Mesothelial cell of epicardium (in vitro differentiated cells): Measurements from ENCODE around the gene PDE3B. TPM values are rescaled to one million over a fixed set of nuclear protein-coding genes. Genes with fewer than 3 reads are reported as not detected.
"Not testable (repeated sequence)": the region's sequence is repeated elsewhere in the genome, so short reads cannot be mapped to it uniquely, and the experiment has no call there.

Experiments used
- DNase-seq, 2 experiments: peaks; one replicate each; pipeline ENCODE4 v3.0.0; 2021; ENCODE audit warnings: low spot score in 2 of 2; ENCODE audit not compliant: unreplicated experiment in 2 of 2
- H3K27ac Mint-ChIP-seq: 2 replicates; pipeline ENCODE4 v1.8.0; 2021; ENCODE audit warnings: mixed read lengths
- H3K27me3 Mint-ChIP-seq: 2 replicates; pipeline ENCODE4 v1.8.0; 2021; ENCODE audit warnings: low read depth, mixed read lengths
- H3K36me3 Mint-ChIP-seq: 2 replicates; pipeline ENCODE4 v1.8.0; 2021; ENCODE audit warnings: mixed read lengths
- H3K4me1 Mint-ChIP-seq: 2 replicates; pipeline ENCODE4 v1.8.0; 2021; ENCODE audit warnings: mixed read lengths
- H3K4me3 Mint-ChIP-seq: 2 replicates; pipeline ENCODE4 v1.8.0; 2021; ENCODE audit warnings: mild to moderate bottlenecking, moderate library complexity, mixed read lengths
- H3K9me3 Mint-ChIP-seq: 2 replicates; pipeline ENCODE4 v1.8.0; 2021; ENCODE audit warnings: mixed read lengths
- CTCF ChIP-seq: fragments of 200-600 bp; sonication (generic); IDR thresholded peaks from one replicate; pipeline ENCODE4 v1.5.0; 2021; ENCODE audit warnings: antibody characterized with exemption; ENCODE audit not compliant: unreplicated experiment
- total RNA-seq: library from RNA; stranded (reverse); gene quantifications from 3 replicates; pipeline ENCODE4 v1.2.1, GENCODE V29; 2021

The PDE3B gene
- total RNA-seq, 1 donor from 2014 or later = 12.3 TPM

DNA sequence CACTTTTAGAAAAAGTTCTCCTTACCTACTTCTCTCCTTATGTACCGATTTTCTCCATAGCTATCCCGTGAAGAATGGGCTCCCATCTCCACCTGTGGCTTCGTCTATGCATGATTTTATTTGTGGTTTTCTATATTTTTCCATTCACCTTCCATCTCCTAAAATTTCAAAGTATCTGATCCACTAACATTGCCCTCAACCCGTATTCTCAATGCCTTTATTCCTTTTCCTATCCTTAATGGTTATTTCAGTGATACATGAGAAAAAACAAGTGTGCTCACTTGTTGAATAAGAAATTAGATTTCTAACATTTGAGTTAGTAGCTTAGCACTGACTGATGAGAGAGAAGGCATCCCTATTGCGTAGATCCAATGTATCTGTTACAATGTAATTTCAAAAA is 231.6 kb downstream of the PDE3B start:
- H3K4me1 Mint-ChIP-seq = no peaks in the 10 kb centered on the region
- no peak for TF ChIP-seq CTCF
- H3K36me3 Mint-ChIP-seq = peaks cover 4% of the 10 kb centered on the region
- H3K27me3 Mint-ChIP-seq = no peaks in the 10 kb centered on the region
- no peak overlapping the region for H3K4me3 Mint-ChIP-seq
- H3K27ac Mint-ChIP-seq = no peak overlapping the region
- H3K9me3 Mint-ChIP-seq = no peaks in the 10 kb centered on the region
- no peak for DNase-seq

GRCh38 chr11:14881576-14882193 is 238.1 kb downstream of the PDE3B start:
- TF ChIP-seq CTCF = no peak
- Mint-ChIP-seq H3K36me3 (peaks cover 21% of the 10 kb centered on the region), H3K4me3 (no peak overlapping the region), H3K9me3 (peaks cover 8% of the 10 kb centered on the region), H3K27me3 (no peaks in the 10 kb centered on the region), H3K4me1 (peaks cover 10% of the 10 kb centered on the region), H3K27ac (no peak overlapping the region)
- no peak for DNase-seq

- TF ChIP-seq CTCF = no peak
- Mint-ChIP-seq H3K4me1 (peaks cover 12% of the 10 kb centered on the region), H3K9me3 (peaks cover 8% of the 10 kb centered on the region), H3K27ac (no peak overlapping the region), H3K36me3 (peaks cover 21% of the 10 kb centered on the region), H3K4me3 (no peak overlapping the region), H3K27me3 (no peaks in the 10 kb centered on the region)
- no peak for DNase-seq
Measured at GRCh38 chr11:14882196-14882595, 238.6 kb downstream of the PDE3B start.

DNA sequence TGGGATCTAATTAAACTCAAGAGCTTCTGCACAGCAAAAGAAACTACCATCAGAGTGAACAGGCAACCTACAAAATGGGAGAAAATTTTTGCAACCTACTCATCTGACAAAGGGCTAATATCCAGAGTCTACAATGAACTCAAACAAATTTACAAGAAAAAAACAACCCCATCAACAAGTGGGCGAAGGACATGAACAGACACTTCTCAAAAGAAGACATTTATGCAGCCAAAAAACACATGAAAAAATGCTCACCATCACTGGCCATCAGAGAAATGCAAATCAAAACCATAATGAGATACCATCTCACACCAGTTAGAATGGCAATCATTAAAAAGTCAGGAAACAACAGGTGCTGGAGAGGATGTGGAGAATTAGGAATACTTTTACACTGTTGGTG is 240.1 kb downstream of the PDE3B start:
- H3K4me3 Mint-ChIP-seq, H3K27me3 Mint-ChIP-seq, H3K9me3 Mint-ChIP-seq, H3K27ac Mint-ChIP-seq, DNase-seq: not testable (repeated sequence)
- H3K4me1 Mint-ChIP-seq = peaks cover 15% of the 10 kb centered on the region
- H3K36me3 Mint-ChIP-seq = peaks cover 17% of the 10 kb centered on the region

DNA sequence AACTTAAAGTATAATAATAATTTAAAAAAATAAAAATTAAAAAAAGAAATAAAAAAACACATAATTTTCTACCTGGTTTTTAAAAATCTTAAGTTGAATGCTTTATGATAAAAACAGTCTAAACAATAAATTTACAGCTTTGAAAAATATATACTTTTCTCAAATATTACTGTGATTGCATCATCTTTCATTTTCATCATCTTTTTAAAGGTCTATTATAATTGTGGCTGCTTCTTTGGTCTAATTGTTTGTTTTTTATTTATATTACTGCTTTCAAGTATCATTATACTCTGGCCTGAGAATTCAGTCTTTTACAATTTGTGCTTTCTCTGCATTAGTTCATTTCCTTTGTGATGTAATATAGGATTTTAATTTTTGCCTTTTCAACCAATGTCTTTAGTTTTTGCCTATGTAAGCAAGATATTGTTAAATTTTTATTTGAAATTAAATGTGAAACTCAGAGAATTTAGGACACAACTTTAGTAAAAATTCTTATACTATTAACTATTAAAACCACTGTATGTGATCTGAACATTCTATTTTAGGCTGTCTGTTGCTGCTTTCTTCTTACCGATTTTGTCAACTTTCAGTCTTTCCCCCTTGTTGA is 241.2 kb downstream of the PDE3B start:
- Mint-ChIP-seq H3K4me1 (peaks cover 19% of the 10 kb centered on the region), H3K36me3 (peaks cover 17% of the 10 kb centered on the region), H3K27me3 (no peaks in the 10 kb centered on the region), H3K4me3 (no peak overlapping the region), H3K9me3 (peaks cover 8% of the 10 kb centered on the region), H3K27ac (no peak overlapping the region)
- no peak for TF ChIP-seq CTCF
- no peak for DNase-seq

- Mint-ChIP-seq H3K9me3 (peaks cover 8% of the 10 kb centered on the region), H3K27me3 (no peaks in the 10 kb centered on the region), H3K4me1 (peaks cover 29% of the 10 kb centered on the region), H3K4me3 (no peak overlapping the region), H3K27ac (no peak overlapping the region), H3K36me3 (peaks cover 14% of the 10 kb centered on the region)
- no peak for TF ChIP-seq CTCF
- DNase-seq = no peak
Measured at GRCh38 chr11:14886513-14886912, 242.9 kb downstream of the PDE3B start.
